BLaER1 (cell line): ENCODE results near the gene TMEM217.
"Not testable (repeated sequence)": the region's sequence is repeated elsewhere in the genome, so short reads cannot be mapped to it uniquely, and the experiment has no call there.

ENCODE experiments used
- H3K27ac ChIP-seq: shearing (Covaris generic); formaldehyde crosslinking; 2 replicates; pipeline ENCODE4 v1.8.1; 2022
- H3K27me3 ChIP-seq: shearing (Covaris generic); formaldehyde crosslinking; 2 replicates; pipeline ENCODE4 v1.8.1; 2022
- H3K36me3 ChIP-seq: shearing (Covaris generic); formaldehyde crosslinking; 2 replicates; pipeline ENCODE4 v1.8.1; 2022
- H3K4me1 ChIP-seq: shearing (Covaris generic); formaldehyde crosslinking; 2 replicates; pipeline ENCODE4 v1.8.1; 2022
- H3K4me2 ChIP-seq: shearing (Covaris generic); formaldehyde crosslinking; 2 replicates; pipeline ENCODE4 v1.8.1; 2022
- H3K4me3 ChIP-seq: shearing (Covaris generic); formaldehyde crosslinking; 2 replicates; pipeline ENCODE4 v1.8.1; 2022
- H3K9ac ChIP-seq: shearing (Covaris generic); formaldehyde crosslinking; 2 replicates; pipeline ENCODE4 v1.8.1; 2022
- H3K9me3 ChIP-seq: shearing (Covaris generic); formaldehyde crosslinking; 2 replicates; pipeline ENCODE4 v1.8.1; 2022
- H4K20me1 ChIP-seq: shearing (Covaris generic); formaldehyde crosslinking; 2 replicates; pipeline ENCODE4 v1.8.1; 2022
- Cebpa-rat ChIP-seq: shearing (Covaris generic); IDR thresholded peaks from 2 replicates; pipeline ENCODE4 v1.8.1; 2022

The TMEM217 gene

DNA sequence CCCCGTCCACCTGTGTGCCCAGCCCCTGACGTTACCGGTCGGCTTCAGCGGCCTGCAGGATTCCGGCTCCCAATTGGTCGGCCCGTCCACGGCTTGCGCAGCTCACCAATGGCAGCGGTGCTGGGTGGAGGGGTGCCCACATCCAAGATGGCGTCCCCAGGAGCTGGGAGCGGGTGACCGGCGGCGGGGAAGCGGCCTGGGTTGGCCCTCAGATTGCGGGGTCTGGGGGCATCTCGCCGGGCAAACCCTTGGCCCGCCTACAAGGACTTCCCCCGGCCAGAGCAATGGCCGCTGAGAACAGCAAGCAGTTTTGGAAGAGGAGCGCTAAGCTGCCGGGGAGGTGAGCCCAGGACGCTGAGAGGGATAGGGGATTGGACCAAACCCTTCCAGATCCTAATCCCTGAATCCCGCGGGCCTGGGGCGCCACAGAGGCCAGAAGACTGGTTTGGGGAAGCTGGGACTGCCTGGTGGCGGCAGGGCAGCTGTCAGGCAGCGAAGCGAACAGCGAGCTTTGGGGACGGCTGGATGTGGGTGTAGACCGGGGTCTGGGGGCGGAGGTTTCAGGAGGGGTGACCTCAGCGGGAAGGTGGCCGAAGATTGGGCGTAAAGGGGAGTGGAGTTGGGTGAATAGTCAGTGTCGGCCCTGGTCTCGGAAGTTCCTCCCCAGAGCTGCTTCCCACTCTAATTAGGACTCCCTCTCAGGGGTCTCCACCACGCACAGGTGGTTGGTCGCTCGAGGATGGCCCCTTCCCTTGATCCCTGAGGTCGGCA lies at the start of gene TMEM217, which contains the start of gene TBC1D22B:
Gene TMEM217, minus strand, starts transcription at position 511 of the 771 bp plus-strand sequence. CDS start 39,114 bp downstream, outside the sequence.
Gene TBC1D22B, plus strand, starts transcription at position 139 of the 771 bp plus-strand sequence. Its CDS starts 146 bp downstream, at position 285.
- no peaks in the 10 kb centered on the region for H3K27me3 ChIP-seq
- no peak for TF ChIP-seq Cebpa-rat
- peak within 1 kb of the TSS; percentile 90 for H3K9ac ChIP-seq
- H4K20me1 ChIP-seq: peaks cover 7% of the 10 kb centered on the region; the same call in 1 of the 2 replicates
- H3K9me3 ChIP-seq: no peaks in the 10 kb centered on the region
- H3K4me1 ChIP-seq: peaks cover 26% of the 10 kb centered on the region
- peak within 1 kb of the TSS; percentile 92 for H3K4me2 ChIP-seq
- peak within 1 kb of the TSS; percentile 91 for H3K27ac ChIP-seq
- no peaks in the 10 kb centered on the region for H3K36me3 ChIP-seq
- peak within 1 kb of the TSS; percentile 96 for H3K4me3 ChIP-seq

DNA sequence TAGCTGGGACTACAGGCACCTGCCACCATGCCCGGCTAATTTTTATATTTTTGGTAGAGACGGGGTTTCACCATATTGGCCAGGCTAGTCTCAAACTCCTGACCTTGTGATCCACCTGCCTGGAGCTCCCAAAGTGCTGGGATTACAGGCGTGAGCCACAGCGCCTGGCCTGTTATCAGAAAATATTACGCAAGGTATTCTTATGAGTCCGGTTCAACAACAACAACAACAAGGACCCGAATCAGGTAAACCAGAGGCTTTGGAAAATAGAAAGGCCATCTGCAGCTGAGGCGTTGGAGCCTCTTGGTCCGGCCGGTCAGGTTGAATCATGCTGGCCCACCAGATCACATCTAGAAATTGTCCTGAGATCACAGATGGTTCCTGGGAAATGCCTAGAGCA lies 49.5 kb upstream of the TMEM217 start:
- H3K27ac ChIP-seq, H4K20me1 ChIP-seq, H3K9me3 ChIP-seq, H3K4me3 ChIP-seq, H3K4me2 ChIP-seq, H3K27me3 ChIP-seq, H3K9ac ChIP-seq: not testable (repeated sequence)
- Histone ChIP-seq H3K36me3 (peaks cover 38% of the 10 kb centered on the region), H3K4me1 (peaks cover 14% of the 10 kb centered on the region)

DNA sequence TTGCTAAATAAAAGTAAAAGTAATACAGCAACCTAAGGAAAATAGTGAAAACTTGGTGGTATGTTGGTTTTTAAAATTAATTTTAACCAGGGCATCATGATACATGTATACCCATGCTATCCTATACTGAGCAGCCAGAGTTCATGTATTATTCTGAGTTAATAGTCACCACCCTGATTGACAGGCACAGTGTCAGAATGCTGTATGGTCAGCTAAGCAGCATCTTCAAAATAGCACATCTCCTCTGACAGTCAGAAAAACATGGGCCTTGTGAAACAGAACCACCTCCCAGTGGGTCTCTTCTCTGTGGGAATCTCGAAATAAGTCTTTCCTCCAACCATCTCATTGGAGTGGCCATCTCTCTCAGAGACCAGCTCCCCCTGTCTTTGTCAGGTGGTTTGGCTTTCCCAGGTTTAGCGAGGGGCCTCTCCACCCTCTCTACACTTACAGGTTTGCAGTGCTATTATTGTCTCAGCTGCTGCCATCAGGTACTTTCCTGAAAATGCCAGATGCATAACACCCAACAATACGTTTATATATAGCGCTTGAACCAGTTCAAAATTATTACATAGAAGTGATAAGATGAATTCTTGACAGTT lies 48.8 kb upstream of the TMEM217 start:
- no peak overlapping the region for H3K4me3 ChIP-seq
- no peak overlapping the region for H3K27ac ChIP-seq
- no peaks in the 10 kb centered on the region for H4K20me1 ChIP-seq
- peaks cover 39% of the 10 kb centered on the region for H3K36me3 ChIP-seq
- TF ChIP-seq Cebpa-rat: no peak
- no peaks in the 10 kb centered on the region for H3K27me3 ChIP-seq
- peaks cover 22% of the 10 kb centered on the region for H3K4me1 ChIP-seq
- no peak overlapping the region for H3K4me2 ChIP-seq
- H3K9me3 ChIP-seq: no peaks in the 10 kb centered on the region
- no peak overlapping the region for H3K9ac ChIP-seq

DNA sequence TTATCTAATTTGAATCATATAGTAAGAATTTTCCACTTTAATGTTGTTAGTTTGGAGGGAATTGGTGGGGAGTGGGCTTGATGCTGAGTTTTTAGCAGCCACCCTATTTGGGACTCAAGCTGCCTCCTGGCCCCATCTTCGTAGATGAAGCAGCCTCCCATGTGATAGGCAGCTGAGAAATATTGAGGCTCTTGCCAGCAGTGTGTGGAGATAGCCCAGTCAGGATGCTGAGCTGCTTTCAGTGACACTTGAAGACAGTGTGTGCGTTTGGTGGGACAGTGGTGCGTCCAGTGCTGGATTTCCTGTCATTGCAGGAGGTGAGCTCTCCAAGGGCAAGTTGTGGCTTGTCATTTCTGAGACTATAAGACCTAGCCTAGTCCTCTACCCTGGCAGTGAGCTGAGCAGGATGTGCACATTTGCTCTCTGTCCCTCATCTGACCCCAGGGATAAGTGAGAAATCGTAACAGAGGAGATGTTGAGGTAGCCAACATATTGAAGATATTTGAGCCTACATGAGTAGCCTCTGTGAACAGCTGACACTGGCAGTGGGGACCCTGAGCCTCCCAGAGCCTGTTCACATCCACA lies 48.0 kb upstream of the TMEM217 start:
- Histone ChIP-seq H3K4me3 (no peak overlapping the region), H3K27ac (no peak overlapping the region), H4K20me1 (no peaks in the 10 kb centered on the region), H3K36me3 (peaks cover 44% of the 10 kb centered on the region), H3K9me3 (no peaks in the 10 kb centered on the region), H3K4me2 (no peak overlapping the region), H3K9ac (no peak overlapping the region), H3K27me3 (no peaks in the 10 kb centered on the region), H3K4me1 (peaks cover 27% of the 10 kb centered on the region)
- TF ChIP-seq Cebpa-rat: no peak

DNA sequence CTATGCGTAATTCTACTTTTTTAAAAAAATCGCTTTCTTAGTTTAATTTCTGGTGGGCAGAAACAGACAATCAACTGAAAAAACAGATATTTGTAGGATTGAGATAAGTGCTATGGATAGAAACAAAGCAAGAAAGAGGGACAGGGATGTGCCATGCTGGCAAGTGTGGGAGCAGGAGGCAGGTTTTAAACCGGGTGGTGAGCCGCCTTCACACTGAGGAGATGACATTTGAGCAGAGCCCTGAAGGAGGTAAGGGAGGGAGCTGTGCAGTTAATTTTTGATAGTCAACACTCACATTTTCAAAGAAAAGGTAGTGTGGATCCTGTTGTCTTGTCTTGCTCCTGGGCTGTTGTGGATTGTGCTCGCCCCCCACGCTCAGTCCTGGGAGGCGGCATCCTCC lies 46.8 kb upstream of the TMEM217 start:
- Histone ChIP-seq H3K9me3 (no peaks in the 10 kb centered on the region), H3K27me3 (no peaks in the 10 kb centered on the region), H3K4me2 (no peak overlapping the region), H3K4me3 (no peak overlapping the region), H3K4me1 (peaks cover 27% of the 10 kb centered on the region), H4K20me1 (no peaks in the 10 kb centered on the region), H3K27ac (no peak overlapping the region), H3K36me3 (peaks cover 44% of the 10 kb centered on the region), H3K9ac (no peak overlapping the region)
- TF ChIP-seq Cebpa-rat: no peak

DNA sequence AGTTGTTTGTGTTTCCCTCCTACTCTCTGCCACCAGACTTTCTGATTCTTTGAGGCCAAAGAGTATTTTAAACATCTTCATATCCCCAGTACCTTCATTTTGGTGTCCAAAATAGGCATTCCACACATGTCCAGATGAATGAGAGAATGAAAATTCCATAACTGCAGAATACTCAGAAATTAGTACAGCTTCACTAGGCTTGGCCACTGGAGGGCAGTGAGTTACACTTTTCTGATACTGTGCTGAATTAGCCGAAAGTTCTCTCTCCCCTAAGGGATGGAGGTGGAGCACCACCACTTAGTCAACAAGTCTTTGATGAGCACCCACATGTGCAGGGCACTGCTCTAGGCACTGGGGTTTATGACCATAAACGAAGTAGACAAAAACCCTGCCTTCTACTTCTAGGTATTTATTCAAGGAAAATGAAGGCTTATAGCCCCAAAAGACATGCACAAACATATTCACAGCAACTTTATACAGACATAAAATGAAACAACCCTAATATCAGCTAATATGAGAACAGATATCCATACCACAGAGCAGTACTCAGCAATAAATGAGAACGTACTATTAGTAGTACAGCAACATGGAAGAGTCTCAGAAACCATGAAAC lies 46.1 kb upstream of the TMEM217 start:
- H3K4me2 ChIP-seq: peak overlapping the region; percentile 60
- no peaks in the 10 kb centered on the region for H3K9me3 ChIP-seq
- H3K4me3 ChIP-seq: no peak overlapping the region
- H4K20me1 ChIP-seq: no peaks in the 10 kb centered on the region
- H3K9ac ChIP-seq: peak overlapping the region; percentile 59; the same call in 1 of the 2 replicates
- no peaks in the 10 kb centered on the region for H3K27me3 ChIP-seq
- no peak for TF ChIP-seq Cebpa-rat
- 0 out of 2 replicates have a peak overlapping the region, but pooled peaks have one; percentile 50 for H3K27ac ChIP-seq
- peaks cover 27% of the 10 kb centered on the region for H3K4me1 ChIP-seq
- H3K36me3 ChIP-seq: peaks cover 38% of the 10 kb centered on the region

DNA sequence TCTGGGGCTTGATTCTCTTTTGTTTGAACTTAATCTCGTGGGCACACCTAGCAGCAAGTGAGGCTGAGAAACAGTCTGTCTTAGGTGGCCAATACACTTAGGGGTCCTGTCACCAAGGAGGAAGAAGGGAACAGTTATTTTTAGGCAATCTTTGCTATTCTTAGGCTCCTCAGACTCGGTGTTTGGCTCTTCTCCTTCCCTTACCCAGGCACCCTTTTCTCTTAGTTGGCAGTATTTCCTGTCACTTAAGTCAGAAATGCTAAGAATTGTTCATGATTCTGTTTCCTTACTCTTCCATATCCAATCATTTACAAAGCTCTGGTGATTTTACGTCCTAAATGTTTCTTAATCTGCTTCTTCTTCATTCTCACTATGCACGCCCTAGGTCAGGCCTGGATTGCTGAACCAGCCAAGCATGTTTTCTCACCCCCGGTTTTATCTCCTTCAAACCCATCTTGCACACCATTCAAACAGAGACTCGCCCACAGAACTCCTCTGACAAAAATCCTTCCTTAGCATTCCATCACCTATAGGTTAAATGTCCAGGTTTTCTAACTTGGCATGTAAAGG lies 45.2 kb upstream of the TMEM217 start:
- H3K27ac ChIP-seq: peak overlapping the region; percentile 50; the same call in 1 of the 2 replicates
- H3K36me3 ChIP-seq: peaks cover 31% of the 10 kb centered on the region

DNA sequence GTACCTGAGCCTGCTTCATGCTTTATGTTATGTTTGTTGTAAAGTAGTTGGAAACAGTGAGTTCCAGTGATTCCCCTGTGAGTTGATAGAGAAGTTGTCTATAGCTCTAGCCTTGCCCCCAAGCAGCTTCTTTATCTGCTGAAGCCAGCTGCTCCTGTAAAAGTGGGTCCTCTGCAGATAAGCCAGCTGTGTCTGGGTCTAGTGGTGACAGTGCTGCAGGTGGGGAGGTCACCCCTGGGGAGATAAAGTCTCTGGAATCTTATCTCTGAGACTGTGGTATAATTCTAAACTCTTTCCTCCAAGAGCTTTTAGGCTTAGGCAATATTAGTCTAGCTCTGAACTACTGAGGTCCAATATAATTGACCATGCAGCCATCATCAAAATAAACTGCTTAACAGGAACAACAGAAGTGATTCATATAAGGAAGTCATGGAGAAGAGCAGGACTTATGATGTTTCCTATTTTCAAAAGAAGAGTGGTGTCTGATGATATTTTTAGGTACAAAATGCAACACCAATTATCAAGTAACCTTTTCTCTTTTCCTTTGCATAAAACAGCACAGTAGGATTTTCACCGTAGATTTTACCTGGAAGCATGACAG lies 44.2 kb upstream of the TMEM217 start:
- TF ChIP-seq Cebpa-rat: no peak
- H3K27ac ChIP-seq: no peak overlapping the region; the same call in 1 of the 2 replicates
- peak overlapping the region; percentile 60 for H3K4me2 ChIP-seq
- H3K4me1 ChIP-seq: peaks cover 27% of the 10 kb centered on the region
- H3K36me3 ChIP-seq: peaks cover 31% of the 10 kb centered on the region
- H3K9me3 ChIP-seq: no peaks in the 10 kb centered on the region
- H4K20me1 ChIP-seq: no peaks in the 10 kb centered on the region
- H3K4me3 ChIP-seq: no peak overlapping the region
- no peaks in the 10 kb centered on the region for H3K27me3 ChIP-seq
- H3K9ac ChIP-seq: no peak overlapping the region

More for the DNA sequence above, 45.2 kb upstream of the TMEM217 start:
- TF ChIP-seq Cebpa-rat: no peak
- H3K9me3 ChIP-seq: no peaks in the 10 kb centered on the region
- peak overlapping the region; percentile 60 for H3K4me2 ChIP-seq
- no peaks in the 10 kb centered on the region for H3K27me3 ChIP-seq
- H3K4me1 ChIP-seq: peaks cover 27% of the 10 kb centered on the region
- H3K4me3 ChIP-seq: no peak overlapping the region
- H3K9ac ChIP-seq: peak overlapping the region; percentile 59; the same call in 1 of the 2 replicates
- no peaks in the 10 kb centered on the region for H4K20me1 ChIP-seq

DNA sequence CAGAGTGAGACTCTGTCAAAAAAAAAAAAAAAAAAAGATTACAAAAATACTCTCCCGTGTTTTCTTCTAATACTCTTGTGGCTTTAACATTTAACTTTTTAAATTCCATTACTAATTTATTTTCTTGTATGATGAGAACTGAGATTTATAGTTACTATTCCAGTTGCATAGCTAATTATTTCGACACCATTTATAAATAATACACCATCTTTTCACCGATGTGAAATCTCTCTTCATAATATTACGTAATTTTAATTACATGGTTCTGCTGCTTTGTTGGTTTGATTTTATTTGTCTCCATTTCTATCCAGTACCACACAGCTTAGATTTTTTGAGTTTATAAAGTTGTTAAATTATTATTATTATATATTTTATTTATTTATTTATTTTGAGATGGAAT lies 42.0 kb upstream of the TMEM217 start:
- Histone ChIP-seq H3K4me3 (no peak overlapping the region), H3K9ac (no peak overlapping the region), H3K27me3 (no peaks in the 10 kb centered on the region), H3K4me1 (peaks cover 27% of the 10 kb centered on the region), H3K27ac (no peak overlapping the region), H3K9me3 (peaks cover 10% of the 10 kb centered on the region), H3K4me2 (no peak overlapping the region), H4K20me1 (no peaks in the 10 kb centered on the region), H3K36me3 (peaks cover 41% of the 10 kb centered on the region)
- no peak for TF ChIP-seq Cebpa-rat
